Fibroblast of skin of left quadriceps (primary cell): ENCODE results near the gene TK2.
A peak's percentile ranks its signal among the peaks of the same experiment; 100 is the strongest.
"Not testable (repeated sequence)": the region's sequence is repeated elsewhere in the genome, so short reads cannot be mapped to it uniquely, and the experiment has no call there.

Source experiments
- DNase-seq, 2 experiments: peaks; one replicate each; pipeline ENCODE4 v3.0.0-alpha.2; 2013; ENCODE audit warnings: low read depth in 2 of 2

Gene TK2

DNA sequence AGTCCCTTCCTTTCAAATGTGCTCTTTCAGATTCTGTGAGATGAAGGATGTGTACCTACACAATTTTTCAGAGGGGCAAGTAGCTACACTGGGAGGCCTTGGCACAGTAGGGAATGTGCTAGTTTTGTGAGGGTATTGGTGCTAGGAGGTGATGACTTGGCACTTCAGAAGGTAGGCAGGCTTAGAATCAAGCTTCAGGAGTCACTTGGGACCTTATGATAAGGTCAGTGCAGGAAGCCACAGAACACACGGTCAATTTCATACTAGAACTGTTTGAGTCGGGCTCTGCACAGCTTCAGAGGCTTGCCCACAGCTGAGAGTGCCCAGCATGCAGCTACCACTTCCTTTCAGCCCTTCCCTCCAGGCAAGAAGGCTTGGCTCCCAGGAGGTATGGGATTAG lies 22.4 kb upstream of the TK2 start:
- no peak for DNase-seq

- no peak for DNase-seq
Observed at GRCh38 chr16:66569827-66570405, 20.0 kb upstream of the TK2 start.

- DNase-seq, result no peak
Observed at GRCh38 chr16:66569131-66569530, 19.2 kb upstream of the TK2 start.

DNA sequence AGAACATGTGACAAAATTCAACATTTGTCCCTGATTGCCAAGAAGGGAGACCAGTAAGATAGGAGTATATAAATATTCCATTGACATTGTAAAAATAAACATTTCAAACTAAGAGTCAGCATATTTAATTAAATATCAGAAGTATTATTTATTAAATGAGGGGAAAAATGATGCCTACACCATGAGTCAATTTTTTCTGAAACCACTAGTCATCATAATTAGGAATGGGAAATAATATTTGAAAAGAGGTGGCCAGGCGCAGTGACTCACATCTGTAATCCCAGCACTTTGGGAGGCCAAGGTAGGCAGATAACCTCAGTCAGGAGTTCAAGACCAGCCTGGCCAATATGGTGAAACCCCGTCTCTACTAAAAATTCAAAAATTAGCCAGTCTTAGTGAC lies 18.4 kb upstream of the TK2 start:
- no peak for DNase-seq

- not testable (repeated sequence) for DNase-seq
Observed at GRCh38 chr16:66567270-66567669, 17.3 kb upstream of the TK2 start.

GRCh38 chr16:66566051-66566901 lies 16.4 kb upstream of the TK2 start, which contains the start of gene CMTM1:
Gene CMTM1, plus strand, starts transcription at chr16:66566439. Its CDS starts 75 bp downstream, at chr16:66566514.
- DNase-seq, result no peak

- DNase-seq, result no peak
Observed at GRCh38 chr16:66563574-66564334, 13.8 kb upstream of the TK2 start.

- no peak for DNase-seq
Observed at GRCh38 chr16:66562986-66563385, 13.1 kb upstream of the TK2 start.

DNA sequence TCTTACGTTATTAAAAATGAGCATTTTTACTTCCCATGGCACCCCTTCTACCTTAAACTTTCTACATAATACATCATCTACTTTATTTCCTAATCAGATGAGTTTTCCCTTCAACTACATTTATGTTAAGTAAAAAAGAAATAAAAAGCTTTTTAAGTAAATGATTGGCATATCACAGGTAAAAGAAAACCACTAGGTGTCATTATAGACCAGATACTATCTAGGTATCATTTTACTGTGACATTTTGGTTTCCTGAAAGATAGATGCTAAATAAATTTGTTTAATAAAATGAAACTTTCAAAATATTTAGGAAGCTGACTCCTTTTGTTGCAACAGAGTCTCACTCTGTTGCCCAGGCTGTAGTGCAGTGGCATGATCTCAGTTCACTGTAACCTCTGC lies 12.5 kb upstream of the TK2 start:
- DNase-seq, result no peak

DNA sequence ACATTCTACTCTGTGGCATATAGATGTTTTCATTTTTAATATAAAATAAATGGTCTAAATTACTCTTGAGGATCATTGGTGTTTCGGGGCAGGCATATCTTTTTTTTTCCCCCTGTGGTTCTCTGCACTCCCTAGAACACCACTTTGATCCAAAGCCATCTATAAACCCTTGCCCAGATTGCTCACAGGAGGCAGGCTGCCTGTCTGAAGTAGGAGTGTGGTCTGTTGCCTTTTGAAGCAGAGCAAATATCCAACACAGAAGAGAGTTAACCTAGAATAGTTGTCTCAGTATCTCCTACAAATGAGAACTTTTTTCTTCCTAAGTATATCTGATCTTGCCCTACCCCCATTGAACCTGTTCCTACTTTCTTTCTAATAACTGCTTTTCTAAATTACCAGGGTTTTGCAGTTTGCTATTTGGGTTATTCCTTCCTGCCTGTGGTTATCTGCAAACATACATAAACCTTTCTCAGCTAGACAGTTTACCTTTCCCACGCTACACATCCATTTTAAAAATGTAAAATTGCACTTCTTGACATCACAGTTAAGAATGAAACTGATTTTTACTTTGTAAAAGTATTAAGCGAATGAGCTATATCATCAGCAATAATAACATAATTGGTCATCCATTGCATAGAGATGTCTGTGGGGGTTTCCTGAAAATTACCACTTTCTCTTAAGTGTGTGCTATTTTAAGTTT lies 11.6 kb upstream of the TK2 start:
- no peak for DNase-seq

- no peak for DNase-seq
Observed at GRCh38 chr16:66560107-66560506, 10.2 kb upstream of the TK2 start.

GRCh38 chr16:66554495-66554894 lies 4.6 kb upstream of the TK2 start:
- DNase-seq, result no peak

- DNase-seq, result no peak
Observed at GRCh38 chr16:66554021-66554420, 4.1 kb upstream of the TK2 start.

DNA sequence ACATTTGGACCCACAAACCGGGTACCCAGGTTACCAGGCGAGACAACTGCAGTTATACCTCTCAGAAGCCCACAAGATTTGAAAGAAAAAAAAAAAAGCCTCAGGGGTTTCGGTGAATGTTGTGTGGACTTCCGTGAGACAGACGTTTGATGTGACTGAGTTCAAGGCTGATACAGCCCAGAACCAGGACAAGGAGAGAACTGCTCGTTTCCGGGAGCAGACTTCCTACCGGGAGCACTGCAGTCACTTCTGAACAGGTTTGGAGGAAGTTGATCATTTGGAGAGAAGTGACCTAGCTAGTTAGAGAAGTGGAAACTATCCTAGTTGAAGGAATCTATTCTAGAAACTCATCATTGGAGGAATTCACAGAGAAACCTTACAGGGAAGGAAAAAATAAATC lies 3.3 kb upstream of the TK2 start:
- DNase-seq, result no peak

GRCh38 chr16:66552286-66553177 lies 2.6 kb upstream of the TK2 start, which contains the start of gene CKLF:
Gene CKLF, plus strand, starts transcription at chr16:66552576. Its CDS starts 140 bp downstream, at chr16:66552716.
- DNase-seq, result peak; percentile 72 to 75

DNA sequence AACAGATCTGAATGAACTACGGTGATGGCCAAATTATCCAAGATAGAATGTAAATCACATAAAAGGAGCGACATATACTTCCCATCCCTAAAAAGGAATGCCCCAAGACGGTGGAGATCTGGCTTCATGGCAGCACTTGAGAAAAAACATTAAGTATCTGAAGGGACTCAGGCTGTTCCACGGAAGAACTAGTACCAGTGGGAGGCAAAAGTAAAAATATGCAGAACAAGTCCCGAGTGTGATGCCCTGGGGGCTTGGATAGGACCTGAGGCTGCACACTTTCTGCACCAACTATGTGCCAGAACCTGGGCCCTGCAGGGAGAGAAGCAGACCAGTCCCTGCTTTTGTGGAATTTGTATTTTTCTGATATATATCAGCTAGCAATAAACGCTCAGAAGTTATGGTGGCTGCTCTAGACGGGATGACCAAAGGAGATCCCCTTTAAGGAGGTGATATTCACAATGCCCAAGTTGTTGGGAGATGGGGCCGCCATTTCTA lies 1.9 kb upstream of the TK2 start:
- DNase-seq, result no peak

GRCh38 chr16:66551348-66551759 lies 1.4 kb upstream of the TK2 start:
- DNase-seq, result no peak

DNA sequence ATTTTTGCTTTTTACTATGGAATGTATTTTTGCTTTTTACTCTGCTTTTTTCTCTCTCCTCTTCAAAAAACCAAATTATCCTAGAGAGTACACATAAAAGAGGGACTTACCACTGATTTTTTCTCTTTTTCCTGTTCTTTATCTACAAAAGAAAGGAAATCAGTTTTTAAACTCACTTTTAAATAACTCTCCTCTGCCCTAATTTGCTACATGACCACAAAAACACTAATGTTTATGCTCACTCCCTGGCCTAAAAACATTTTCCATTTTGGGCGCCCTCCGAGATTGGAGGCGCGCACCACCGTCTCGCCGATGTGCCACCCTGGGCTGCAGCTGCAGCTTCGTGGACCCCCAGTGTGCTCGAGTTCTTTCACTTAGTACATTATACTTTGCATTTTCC lies 1.1 kb downstream of the TK2 start:
- no peak for DNase-seq

- DNase-seq, result no peak
Observed at GRCh38 chr16:66548068-66548467, 1.9 kb downstream of the TK2 start.

DNA sequence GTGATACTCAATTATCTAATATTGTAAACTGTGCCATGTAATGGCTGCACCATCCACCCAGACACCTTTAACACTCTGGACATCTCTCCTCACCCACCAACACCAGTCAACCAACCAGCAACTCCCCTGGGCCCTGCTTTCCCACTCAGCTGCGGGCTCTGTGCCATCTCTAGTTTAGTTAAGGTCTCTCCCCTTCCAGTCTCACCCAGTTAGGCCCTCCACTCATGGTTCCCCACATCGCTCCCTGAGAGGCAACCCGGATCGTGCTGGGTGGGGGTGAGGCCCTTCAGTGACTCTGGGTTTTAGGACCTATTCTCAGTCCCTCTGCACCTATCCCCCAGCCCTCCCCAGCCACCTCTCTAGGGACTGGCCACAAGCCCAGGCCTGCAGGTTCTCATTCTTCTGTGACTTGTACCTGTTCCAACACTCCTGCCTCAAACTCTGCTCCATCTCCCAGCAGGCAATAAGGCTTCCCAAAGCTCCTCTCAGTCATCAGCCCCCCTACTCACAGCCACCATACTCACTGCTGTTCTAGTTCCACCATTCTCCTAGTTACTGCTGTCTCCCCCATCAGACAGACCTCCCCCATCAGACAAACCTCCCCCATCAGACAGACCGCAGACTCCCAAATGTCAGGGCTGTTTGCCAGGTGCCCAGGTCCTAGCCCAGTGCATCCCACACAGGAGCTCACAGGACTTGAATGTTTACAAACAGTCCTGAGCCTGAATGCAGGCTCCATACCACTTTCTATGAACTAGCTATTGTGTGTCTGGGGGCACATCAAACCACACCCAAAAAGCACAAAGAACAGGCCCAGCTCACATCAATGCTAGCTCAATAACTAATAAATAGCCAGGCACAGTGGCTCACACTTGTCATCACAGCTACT lies 2.6 kb downstream of the TK2 start:
- DNase-seq, result no peak
